Measurements from ENCODE around the gene PLEKHG3. TPM values are rescaled to one million over a fixed set of nuclear protein-coding genes. Genes with fewer than 3 reads are reported as not detected.

Gene PLEKHG3
- total and polyA plus RNA-seq, 2 experiments from 2014 or later, result 23.0 to 83.1 TPM

DNA sequence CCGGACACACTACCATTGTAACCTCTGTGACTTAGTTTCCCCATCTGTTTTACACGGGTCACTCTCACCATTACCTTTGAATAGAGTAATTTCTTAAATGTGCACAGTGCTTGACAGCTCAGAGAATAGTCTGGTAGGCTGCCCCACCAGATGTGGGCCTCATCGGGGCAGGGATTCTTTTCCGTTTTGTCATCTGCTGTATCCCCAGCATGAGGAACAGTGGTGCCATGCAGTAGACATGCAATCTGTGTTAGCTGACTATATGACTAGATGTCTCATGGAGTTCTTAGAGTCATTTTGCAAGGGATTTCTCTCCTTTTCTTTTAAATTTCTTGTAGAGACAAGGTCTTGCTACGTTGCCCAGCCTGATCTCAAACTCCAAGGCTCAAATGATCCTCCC is 44.9 kb upstream of the PLEKHG3 start:
- ATAC-seq, result no peak
- H3F3A ChIP-seq (replicated peaks; ENCODE audit: low read depth), result no peaks in the 10 kb centered on the region; the same call in 1 of the 2 replicates
- Mint-ChIP-seq H3K27ac (no peak overlapping the region), H3K4me1 (peaks cover 9% of the 10 kb centered on the region; the same call in 2 of the 3 replicates), H3K9me3 (peaks cover 4% of the 10 kb centered on the region; the same call in 2 of the 3 replicates), H3K4me3 (no peak overlapping the region), H3K27me3 (ENCODE audit: insufficient read depth, low read depth, poor library complexity) (peaks cover 14% of the 10 kb centered on the region), H3K36me3 (ENCODE audit: low read depth) (no peaks in the 10 kb centered on the region)
- TF ChIP-seq, protein P1, sequence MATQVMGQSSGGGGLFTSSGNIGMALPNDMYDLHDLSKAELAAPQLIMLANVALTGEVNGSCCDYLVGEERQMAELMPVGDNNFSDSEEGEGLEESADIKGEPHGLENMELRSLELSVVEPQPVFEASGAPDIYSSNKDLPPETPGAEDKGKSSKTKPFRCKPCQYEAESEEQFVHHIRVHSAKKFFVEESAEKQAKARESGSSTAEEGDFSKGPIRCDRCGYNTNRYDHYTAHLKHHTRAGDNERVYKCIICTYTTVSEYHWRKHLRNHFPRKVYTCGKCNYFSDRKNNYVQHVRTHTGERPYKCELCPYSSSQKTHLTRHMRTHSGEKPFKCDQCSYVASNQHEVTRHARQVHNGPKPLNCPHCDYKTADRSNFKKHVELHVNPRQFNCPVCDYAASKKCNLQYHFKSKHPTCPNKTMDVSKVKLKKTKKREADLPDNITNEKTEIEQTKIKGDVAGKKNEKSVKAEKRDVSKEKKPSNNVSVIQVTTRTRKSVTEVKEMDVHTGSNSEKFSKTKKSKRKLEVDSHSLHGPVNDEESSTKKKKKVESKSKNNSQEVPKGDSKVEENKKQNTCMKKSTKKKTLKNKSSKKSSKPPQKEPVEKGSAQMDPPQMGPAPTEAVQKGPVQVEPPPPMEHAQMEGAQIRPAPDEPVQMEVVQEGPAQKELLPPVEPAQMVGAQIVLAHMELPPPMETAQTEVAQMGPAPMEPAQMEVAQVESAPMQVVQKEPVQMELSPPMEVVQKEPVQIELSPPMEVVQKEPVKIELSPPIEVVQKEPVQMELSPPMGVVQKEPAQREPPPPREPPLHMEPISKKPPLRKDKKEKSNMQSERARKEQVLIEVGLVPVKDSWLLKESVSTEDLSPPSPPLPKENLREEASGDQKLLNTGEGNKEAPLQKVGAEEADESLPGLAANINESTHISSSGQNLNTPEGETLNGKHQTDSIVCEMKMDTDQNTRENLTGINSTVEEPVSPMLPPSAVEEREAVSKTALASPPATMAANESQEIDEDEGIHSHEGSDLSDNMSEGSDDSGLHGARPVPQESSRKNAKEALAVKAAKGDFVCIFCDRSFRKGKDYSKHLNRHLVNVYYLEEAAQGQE (IDR thresholded peaks at IDR 0.05; ENCODE audit: unreplicated experiment), result no peak
- TF ChIP-seq NANOG (IDR thresholded peaks at IDR 0.05; ENCODE audit: borderline replicate concordance) (no peak), EZH2phosphoT487 (IDR thresholded peaks at IDR 0.05; ENCODE audit: unreplicated experiment) (no peak), POLR2AphosphoS5 (IDR thresholded peaks at IDR 0.05; ENCODE audit: low read depth) (no peak), EZH2 (IDR thresholded peaks at IDR 0.05; ENCODE audit: low read depth, unreplicated experiment) (no peak), JUNB (IDR thresholded peaks at IDR 0.05; ENCODE audit: unreplicated experiment) (no peak)
- H3K4me2 ChIP-seq, result no peak overlapping the region
- no peak overlapping the region for H3K4me3 ChIP-seq
- no peak for DNase-seq (ENCODE audit: low spot score)
- H3K79me2 ChIP-seq (replicated peaks; ENCODE audit: insufficient read depth), result no peaks in the 10 kb centered on the region
- H2AFZ ChIP-seq, result no peak overlapping the region
- no peaks in the 10 kb centered on the region for H3K36me3 ChIP-seq (ENCODE audit: insufficient read depth)
- 0 out of 2 replicates have a peak, but pooled peaks cover 4% of the 10 kb centered on the region for H3K9me2 ChIP-seq (ENCODE audit: insufficient read depth)
- no peaks in the 10 kb centered on the region for H3K27me3 ChIP-seq (ENCODE audit: insufficient read depth)
- H3K4me1 ChIP-seq (ENCODE audit: insufficient read depth), result no peaks in the 10 kb centered on the region
- no peak overlapping the region for H3K27ac ChIP-seq (ENCODE audit: low read depth)
- H4K20me1 ChIP-seq (replicated peaks; ENCODE audit: insufficient read depth), result no peaks in the 10 kb centered on the region

GRCh38 chr14:64663174-64663573 is 41.0 kb upstream of the PLEKHG3 start:
- Mint-ChIP-seq H3K27ac (no peak overlapping the region), H3K9me3 (peaks cover 4% of the 10 kb centered on the region; the same call in 1 of the 3 replicates), H3K27me3 (ENCODE audit: insufficient read depth, low read depth, poor library complexity) (peaks cover 11% of the 10 kb centered on the region), H3K4me1 (peaks cover 9% of the 10 kb centered on the region; the same call in 2 of the 3 replicates), H3K36me3 (ENCODE audit: low read depth) (no peaks in the 10 kb centered on the region), H3K4me3 (no peak overlapping the region)
- no peak overlapping the region for H3K27ac ChIP-seq (ENCODE audit: low read depth)
- H3K4me1 ChIP-seq (ENCODE audit: insufficient read depth), result no peaks in the 10 kb centered on the region
- H3K79me2 ChIP-seq (replicated peaks; ENCODE audit: insufficient read depth), result no peaks in the 10 kb centered on the region
- peak overlapping the region; percentile 0; the same call in 1 of the 2 replicates for H2AFZ ChIP-seq
- H3F3A ChIP-seq (replicated peaks; ENCODE audit: low read depth), result no peaks in the 10 kb centered on the region; the same call in 1 of the 2 replicates
- H3K27me3 ChIP-seq (ENCODE audit: insufficient read depth), result no peaks in the 10 kb centered on the region
- 0 out of 2 replicates have a peak, but pooled peaks cover 4% of the 10 kb centered on the region for H3K9me2 ChIP-seq (ENCODE audit: insufficient read depth)
- H3K4me3 ChIP-seq, result no peak overlapping the region
- DNase-seq (ENCODE audit: low spot score) (no peak), ATAC-seq (peak; percentile 44)
- no peak overlapping the region for H3K4me2 ChIP-seq
- H3K36me3 ChIP-seq (ENCODE audit: insufficient read depth), result no peaks in the 10 kb centered on the region
- no peaks in the 10 kb centered on the region for H4K20me1 ChIP-seq (replicated peaks; ENCODE audit: insufficient read depth)
- no peak for TF ChIP-seq POLR2AphosphoS5 (IDR thresholded peaks at IDR 0.05; ENCODE audit: low read depth)
- no peak for TF ChIP-seq NANOG (IDR thresholded peaks at IDR 0.05; ENCODE audit: borderline replicate concordance)
- TF ChIP-seq ZNF114 (CRISPR knock-in tag; IDR thresholded peaks at IDR 0.05), result no peak
- no peak for TF ChIP-seq ZNF331 (CRISPR knock-in tag; IDR thresholded peaks at IDR 0.05; ENCODE audit: low read depth)
- TF ChIP-seq ETS1 (IDR thresholded peaks at IDR 0.05), result no peak
- no peak for TF ChIP-seq EZH2phosphoT487 (IDR thresholded peaks at IDR 0.05; ENCODE audit: unreplicated experiment)
- TF ChIP-seq, protein P1 (IDR thresholded peaks at IDR 0.05; ENCODE audit: unreplicated experiment), result no peak
- no peak for TF ChIP-seq CTCF (conservative IDR thresholded peaks at IDR 0.05; ENCODE audit: low read depth in 2 of 2)
